SK-N-SH treated with all-trans-retinoic acid at 6 μM for 48 hours (cell line): ENCODE data around the gene SLC6A9.

Source experiments
- CREB5 ChIP-seq: fragments of 250-450 bp; sonication (Bioruptor Pico); IDR thresholded peaks from 2 replicates; pipeline ENCODE4 v1.5.1; 2020; ENCODE audit warnings: low read depth, mild to moderate bottlenecking, moderate library complexity
- CSDC2 ChIP-seq: fragments of 250-450 bp; sonication (Bioruptor Pico); IDR thresholded peaks from 2 replicates; pipeline ENCODE4 v1.5.0; 2020; ENCODE audit warnings: mild to moderate bottlenecking, moderate library complexity
- PATZ1 ChIP-seq: fragments of 250-450 bp; sonication (Bioruptor Pico); IDR thresholded peaks from 2 replicates; pipeline ENCODE4 v1.8.0; 2020; ENCODE audit warnings: mild to moderate bottlenecking, moderate library complexity, borderline replicate concordance
- SNAI2 ChIP-seq: fragments of 250-450 bp; sonication (Bioruptor Pico); IDR thresholded peaks from 2 replicates; pipeline ENCODE4 v1.5.0; 2020; ENCODE audit warnings: mild to moderate bottlenecking, moderate library complexity
- TCF4 ChIP-seq: fragments of 250-450 bp; sonication (Bioruptor Pico); IDR thresholded peaks from 2 replicates; pipeline ENCODE4 v1.8.0; 2021; ENCODE audit warnings: mild to moderate bottlenecking, moderate library complexity, borderline replicate concordance
- TOX ChIP-seq: fragments of 250-450 bp; sonication (Bioruptor Pico); IDR thresholded peaks from 2 replicates; pipeline ENCODE4 v1.8.0; 2021; ENCODE audit warnings: mild to moderate bottlenecking, moderate library complexity, borderline replicate concordance
- ZC3H10 ChIP-seq: fragments of 250-450 bp; sonication (Bioruptor Pico); IDR thresholded peaks from 2 replicates; pipeline ENCODE4 v1.5.1; 2021; ENCODE audit warnings: mild to moderate bottlenecking, moderate library complexity
- ZFP3 ChIP-seq: fragments of 250-450 bp; sonication (Bioruptor Pico); IDR thresholded peaks from 2 replicates; pipeline ENCODE4 v1.5.0; 2020; ENCODE audit warnings: mild to moderate bottlenecking, moderate library complexity

GRCh38 chr1:43949678-43950077 lies 81.6 kb downstream of the SLC6A9 start:
- TF ChIP-seq ZFP3 (no peak), CSDC2 (CRISPR knock-in tag) (no peak), ZC3H10 (no peak), TCF4 (CRISPR knock-in tag) (no peak), TOX (CRISPR knock-in tag) (no peak), SNAI2 (no peak), CREB5 (no peak), PATZ1 (CRISPR knock-in tag) (no peak)
